Activated CD8-positive, alpha-beta memory T cell treated with anti-CD3 and anti-CD28 coated beads for 24 hours (primary cell): ENCODE measurements around the gene AFF2.

Source experiments
- DNase-seq: peaks from one replicate; pipeline ENCODE4 v3.0.0-alpha.2; 2020

AFF2 gene

DNA sequence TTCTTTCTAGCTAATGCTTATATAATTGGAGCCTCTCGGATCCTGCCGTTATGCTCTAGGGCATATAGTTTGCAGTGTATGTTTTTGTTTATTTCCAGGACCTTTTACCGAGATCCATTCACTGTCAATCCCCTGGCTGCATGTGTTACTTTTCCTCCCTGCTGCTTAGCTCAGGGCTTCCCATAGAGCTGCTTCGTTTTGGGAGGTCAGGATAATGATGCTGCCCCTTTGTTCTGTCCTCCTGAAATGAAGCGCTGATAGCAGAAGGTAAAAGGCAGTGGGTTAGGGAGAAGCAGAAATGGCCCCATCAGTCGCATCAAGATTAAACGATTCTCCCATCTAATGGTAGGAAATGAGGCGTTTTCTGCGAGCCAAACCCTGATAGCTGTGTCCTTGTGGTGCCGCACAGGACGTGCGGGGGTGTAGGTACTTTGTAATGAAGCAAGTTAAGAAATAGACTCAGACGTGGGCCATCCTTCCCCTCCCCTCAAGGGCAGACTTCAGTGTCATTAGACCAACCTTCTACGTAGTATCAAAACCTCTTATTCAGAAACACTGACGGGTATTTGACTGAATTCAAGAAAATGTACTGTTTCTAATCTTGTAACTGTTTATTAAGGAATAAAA, 37.3 kb downstream of the AFF2 start:
- DNase-seq: no peak

- DNase-seq: no peak
Measured at GRCh38 chrX:148538582-148538981, 38.2 kb downstream of the AFF2 start.

- DNase-seq: no peak
Measured at GRCh38 chrX:148540114-148540513, 39.7 kb downstream of the AFF2 start.

DNA sequence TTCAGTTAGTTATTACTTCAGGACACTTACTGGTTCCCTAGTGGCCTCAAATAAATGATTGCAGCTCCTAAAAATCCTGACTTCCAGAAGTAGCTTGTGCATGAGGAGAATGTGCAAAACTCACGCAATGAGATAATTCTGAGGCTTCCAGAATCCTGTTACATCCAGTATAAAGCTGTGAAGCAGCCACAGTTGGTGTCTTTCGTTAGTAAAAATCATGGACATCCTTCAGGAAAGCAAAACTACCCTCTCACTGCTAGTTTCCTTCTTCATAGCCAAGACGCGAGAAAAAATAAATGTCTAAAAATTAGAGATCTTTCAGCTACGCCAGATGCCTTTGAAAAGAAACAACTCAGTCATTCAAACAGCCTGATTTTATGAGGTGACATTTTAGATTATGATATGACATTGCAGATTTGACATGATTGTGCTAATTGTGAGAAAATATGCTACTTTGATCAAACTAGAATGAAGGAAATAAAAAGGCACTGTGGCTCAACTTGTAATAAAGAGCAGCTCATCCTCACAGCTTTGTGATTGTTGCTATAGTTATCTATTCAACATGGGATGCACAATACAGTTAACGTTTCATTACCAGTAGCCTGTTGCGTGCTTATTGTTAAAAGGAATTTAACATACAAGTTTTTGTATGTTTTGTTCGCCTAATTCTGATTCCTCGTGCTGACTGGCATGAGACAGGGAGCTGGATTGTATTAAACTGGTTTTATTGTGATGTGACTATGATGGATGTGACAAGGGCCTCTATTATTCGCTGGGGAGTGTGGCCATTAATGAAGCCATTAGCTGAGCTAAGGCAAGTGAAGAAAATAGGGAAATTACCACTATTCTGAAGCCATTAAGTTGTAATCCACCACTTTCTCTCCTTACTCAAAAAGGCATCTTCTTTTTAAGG, 40.5 kb downstream of the AFF2 start:
- no peak for DNase-seq

DNA sequence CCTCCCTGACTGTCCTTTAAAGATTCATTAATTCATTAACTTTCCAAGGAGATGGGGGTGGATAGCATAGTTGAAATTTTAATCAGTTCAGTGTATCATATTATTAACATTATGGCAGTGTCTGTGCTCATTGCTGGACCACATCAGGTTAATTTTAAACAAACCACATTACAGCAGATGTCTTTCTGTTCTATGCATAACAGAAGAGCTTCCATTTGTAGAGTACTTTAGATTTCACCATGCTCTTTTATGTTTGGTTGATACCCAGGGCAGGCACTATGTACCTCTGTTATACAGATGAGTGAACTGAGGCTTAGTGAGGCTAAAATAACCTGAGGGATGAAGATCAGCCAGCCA, 41.1 kb downstream of the AFF2 start:
- DNase-seq: no peak

DNA sequence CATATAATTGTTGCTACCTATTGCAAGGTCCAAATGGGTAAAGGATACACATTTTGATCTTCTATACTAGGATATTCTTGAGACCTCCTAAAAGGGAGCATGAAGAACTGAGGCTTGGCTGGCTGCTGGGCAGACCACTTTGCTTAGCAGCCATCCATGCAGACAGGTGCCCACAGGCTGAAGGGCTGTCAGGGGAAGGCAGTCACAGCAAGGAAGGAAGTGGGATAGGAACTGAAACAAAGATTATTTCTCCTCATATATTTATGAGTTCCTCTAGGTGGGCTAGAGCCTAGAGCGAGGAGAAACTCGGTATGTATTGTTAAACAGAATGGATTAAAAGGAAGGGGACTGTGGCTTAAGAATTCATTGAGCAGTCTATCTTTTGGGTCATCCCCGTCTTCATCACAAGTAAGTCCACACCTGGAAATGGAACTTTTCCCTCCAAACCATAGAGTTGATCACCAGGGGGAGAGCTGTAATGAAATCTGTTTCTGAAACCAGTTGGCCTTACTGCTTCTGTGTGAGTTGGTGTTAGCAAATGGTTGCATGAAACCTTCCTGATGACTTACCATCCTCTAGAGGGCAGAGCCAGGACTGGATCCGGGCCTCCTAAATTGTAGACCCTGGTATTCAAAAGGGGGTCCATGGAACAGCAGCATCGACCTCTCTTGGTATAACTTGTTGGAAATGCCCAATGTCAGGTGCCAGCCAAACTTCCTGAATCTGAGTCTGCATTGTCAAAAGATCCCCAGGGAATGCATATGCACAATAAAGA, 42.3 kb downstream of the AFF2 start:
- no peak for DNase-seq

GRCh38 chrX:148552775-148553174, 52.4 kb downstream of the AFF2 start:
- DNase-seq: no peak

GRCh38 chrX:148555101-148555500, 54.7 kb downstream of the AFF2 start:
- no peak for DNase-seq

DNA sequence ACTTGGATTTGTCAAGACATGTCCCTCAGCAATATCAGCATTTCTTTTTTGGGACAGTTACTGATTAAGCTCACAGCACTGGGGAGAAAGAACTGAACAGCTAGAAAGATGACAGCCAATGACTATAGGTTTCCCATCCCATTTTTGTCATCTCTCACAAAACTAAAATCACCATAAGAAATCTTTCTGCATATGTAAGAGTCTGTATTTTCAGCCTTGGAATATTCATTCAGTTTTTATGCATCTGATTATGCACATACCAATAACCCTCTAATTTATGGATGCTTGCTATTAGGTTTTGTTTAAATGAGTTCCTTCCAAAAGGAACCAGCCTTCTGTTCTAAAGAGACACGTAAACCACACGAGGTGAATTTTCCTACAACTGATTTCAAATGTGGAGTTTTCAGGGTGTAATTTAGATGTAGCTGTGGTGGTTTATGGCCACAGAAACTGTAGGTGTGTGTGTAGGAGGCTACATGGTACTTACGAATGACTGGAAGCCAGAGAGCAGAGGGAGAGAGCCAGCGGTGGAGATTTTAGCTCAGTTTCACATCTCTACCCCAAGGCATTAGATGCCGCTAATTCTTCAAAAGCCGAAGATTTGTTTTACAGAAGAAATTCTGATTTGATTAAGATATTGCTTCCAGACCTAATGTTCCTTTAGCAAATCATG, 55.3 kb downstream of the AFF2 start:
- DNase-seq: no peak

- DNase-seq: no peak
Measured at GRCh38 chrX:148556498-148556897, 56.1 kb downstream of the AFF2 start.

- DNase-seq: no peak
Measured at GRCh38 chrX:148562846-148563245, 62.4 kb downstream of the AFF2 start.

GRCh38 chrX:148567229-148567628, 66.8 kb downstream of the AFF2 start:
- DNase-seq: no peak

- DNase-seq: no peak
Measured at GRCh38 chrX:148567779-148568178, 67.4 kb downstream of the AFF2 start.

DNA sequence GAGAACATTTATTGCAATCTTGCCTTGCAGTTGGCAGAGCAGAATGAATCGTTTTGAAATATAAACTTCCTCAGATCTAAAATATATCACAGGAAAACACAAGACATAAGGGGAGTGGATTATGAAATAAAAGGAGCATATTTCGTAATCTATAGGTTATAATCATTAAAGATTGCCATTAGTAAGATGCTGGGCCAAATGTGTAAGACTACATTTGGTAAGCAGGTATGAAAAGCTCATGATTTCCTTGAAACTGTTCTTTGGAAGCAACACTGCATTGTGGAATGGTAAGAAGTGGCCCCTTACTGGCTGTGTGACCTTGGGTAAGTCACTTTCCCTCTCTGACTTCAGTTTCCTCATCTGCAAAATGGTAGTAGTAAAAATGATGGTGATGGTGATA, 68.3 kb downstream of the AFF2 start:
- no peak for DNase-seq

DNA sequence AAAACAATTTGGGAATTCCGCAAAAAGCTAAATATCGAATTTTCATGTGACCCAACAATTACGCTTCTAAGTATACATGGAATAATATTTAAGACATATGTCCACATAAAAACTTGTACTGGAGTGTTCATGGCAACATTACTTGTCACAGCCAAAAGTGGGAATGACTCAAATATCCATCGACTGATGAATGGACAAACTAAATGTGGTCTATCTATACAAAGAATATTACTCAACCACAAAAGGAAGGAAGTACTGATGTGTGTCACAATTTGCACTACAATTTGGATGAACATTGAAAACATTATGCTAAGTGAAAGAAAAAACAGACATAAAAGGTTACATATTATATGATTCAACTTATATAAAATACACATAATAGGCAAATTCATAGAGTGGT, 71.9 kb downstream of the AFF2 start:
- no peak for DNase-seq

DNA sequence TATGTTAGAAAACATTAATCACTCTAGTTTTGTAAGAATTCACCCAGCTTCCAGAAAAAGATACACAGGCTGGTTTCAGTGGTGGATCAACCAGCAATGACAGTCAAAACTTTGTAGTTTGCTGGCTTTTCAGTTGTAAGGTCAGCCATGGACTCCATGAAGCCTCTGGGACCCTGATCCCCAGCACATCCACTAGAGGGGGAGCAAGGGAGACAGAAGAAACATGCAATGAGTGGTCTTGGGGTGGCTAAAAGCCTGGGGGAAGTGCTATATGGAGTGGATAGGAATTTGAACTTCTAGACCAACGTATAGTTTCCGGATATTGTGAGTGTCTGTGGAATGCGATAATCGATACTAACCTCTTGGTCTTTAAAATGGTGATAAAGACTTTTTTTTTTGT, 72.7 kb downstream of the AFF2 start:
- no peak for DNase-seq

- DNase-seq: no peak
Measured at GRCh38 chrX:148574237-148574973, 74.0 kb downstream of the AFF2 start.

DNA sequence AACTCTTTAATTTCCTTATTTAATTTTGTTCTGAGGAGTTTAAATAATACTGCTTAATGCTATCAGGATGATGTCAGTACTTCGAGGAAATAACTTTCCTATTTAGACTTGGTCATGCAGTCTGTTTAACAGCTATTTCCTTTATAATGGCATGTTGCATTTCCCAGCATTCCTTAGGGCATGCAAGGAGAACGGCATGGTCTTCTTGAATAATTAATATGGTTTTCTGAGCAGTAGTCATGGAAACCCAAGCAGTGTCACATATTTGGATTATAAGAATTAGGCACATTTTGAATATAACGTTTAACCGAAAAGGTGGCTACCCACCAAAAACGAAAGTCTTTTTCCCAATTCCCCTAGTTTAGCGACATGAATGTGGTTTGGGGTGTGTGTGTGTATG, 76.0 kb downstream of the AFF2 start:
- DNase-seq: no peak

DNA sequence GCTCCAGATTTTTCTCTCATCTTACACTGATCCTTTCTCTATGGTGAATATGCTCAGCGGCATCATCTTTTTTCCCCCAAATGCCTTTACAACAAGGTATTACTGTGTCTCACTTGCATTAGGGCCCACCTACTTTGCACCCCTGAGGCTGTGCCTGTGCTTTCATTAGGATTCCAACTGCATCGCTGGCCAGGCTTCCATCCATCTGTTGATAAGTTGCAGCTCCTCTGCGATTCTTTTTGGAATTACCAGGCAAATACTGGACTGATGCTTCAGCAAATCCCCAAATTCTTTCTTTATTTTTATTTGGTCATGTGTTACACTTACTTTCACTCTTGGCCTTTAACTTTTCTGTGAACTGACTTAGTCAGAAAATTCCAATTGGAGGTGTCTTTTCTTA, 77.3 kb downstream of the AFF2 start:
- DNase-seq: no peak

DNA sequence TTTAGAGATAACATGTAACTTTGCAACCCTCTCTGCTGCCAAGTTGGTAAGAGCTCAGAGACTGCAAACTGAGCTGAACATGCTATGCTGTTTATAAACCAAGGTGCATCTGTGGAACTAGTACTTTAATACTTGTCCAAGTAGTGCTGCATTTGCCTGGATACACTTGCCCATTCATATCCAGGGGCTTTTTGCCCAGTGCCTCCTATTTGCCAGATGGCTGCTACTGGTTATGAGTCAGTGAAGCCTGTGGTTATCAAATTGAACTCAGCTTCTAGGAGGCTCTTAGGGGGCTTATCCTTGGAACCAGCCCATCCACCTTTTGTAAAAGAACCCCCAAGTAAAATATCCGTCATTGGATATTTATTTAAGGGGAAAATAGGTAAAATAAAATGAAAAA, 79.6 kb downstream of the AFF2 start:
- no peak for DNase-seq

- DNase-seq: no peak
Measured at GRCh38 chrX:148582353-148582752, 81.9 kb downstream of the AFF2 start.

DNA sequence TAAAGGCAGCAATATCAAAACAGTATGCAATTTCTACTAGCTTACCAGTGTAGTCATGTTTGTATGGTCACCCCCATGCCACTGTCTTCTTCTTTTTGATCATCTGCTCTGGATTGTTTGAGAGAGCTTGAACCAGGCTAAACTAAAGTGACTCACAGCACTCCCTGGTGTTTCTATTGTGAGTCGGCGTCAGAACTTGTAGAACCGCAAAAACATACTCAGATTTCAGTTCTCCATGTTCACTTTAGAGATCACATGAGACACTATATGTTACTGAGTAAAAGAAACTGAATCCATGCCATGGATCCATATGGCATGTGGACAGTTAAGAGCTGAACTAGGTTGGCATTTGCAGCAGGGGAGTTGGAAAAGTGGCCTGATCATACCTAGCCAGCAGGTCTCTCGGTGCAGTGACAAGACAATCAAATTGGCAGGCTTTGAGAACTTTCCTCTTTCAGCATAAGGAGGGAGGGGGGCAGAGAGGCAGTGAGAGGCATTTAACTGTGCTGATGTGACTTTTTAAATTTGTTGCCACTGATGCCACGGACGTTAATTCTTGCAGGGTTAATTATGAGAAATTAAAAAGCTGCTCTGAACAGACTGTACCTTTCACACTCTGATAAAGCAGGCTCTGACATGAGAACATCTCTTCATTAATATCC, 88.4 kb downstream of the AFF2 start:
- DNase-seq: no peak
